COR-L47 (cell line): ENCODE data around the gene ABCA6.
"Not testable (repeated sequence)": the region's sequence is repeated elsewhere in the genome, so short reads cannot be mapped to it uniquely, and the experiment has no call there.

Experiments
- DNase-seq: peaks from one replicate; lab custom pipeline; 2025; lab: John Stamatoyannopoulos, UW

Gene ABCA6, protein sequence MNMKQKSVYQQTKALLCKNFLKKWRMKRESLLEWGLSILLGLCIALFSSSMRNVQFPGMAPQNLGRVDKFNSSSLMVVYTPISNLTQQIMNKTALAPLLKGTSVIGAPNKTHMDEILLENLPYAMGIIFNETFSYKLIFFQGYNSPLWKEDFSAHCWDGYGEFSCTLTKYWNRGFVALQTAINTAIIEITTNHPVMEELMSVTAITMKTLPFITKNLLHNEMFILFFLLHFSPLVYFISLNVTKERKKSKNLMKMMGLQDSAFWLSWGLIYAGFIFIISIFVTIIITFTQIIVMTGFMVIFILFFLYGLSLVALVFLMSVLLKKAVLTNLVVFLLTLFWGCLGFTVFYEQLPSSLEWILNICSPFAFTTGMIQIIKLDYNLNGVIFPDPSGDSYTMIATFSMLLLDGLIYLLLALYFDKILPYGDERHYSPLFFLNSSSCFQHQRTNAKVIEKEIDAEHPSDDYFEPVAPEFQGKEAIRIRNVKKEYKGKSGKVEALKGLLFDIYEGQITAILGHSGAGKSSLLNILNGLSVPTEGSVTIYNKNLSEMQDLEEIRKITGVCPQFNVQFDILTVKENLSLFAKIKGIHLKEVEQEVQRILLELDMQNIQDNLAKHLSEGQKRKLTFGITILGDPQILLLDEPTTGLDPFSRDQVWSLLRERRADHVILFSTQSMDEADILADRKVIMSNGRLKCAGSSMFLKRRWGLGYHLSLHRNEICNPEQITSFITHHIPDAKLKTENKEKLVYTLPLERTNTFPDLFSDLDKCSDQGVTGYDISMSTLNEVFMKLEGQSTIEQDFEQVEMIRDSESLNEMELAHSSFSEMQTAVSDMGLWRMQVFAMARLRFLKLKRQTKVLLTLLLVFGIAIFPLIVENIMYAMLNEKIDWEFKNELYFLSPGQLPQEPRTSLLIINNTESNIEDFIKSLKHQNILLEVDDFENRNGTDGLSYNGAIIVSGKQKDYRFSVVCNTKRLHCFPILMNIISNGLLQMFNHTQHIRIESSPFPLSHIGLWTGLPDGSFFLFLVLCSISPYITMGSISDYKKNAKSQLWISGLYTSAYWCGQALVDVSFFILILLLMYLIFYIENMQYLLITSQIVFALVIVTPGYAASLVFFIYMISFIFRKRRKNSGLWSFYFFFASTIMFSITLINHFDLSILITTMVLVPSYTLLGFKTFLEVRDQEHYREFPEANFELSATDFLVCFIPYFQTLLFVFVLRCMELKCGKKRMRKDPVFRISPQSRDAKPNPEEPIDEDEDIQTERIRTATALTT (N-terminal part only)

DNA sequence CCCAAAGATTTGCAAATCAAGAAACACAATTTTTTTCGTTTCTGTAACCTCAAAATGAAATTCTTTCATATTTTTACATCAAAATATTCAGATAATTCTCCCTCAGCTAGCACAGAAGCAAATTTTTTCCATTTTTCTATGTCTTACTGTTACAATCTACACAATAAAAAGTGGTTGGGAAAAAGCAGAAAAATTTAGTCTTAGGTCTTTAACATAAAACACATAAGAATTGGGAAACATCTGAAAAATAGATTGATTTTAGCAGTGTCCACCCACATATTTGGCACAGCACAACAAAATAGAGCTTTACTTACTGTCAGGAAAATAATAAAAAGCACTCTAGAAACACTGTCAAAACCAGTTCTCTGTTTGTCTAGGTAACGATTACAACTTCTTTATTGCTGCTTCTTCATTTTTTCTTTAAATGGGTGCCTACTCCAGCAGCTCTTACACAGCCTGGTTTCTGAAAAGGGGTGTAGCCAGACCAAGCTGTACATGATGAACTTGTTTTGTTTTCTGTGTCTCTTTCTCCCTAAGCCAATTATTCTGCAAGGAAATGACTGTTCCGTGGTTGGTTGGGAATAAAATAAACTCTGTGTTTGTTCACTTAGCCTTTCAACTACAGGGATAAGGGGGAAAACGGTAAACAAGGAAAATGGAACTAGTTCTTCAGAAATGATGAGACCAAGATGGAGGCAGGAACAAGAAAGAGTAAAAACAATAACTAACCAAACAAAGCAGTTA lies at the start of gene ABCA6:
Gene ABCA6 (minus strand): TSS at position 465 of the 744 bp plus-strand sequence. CDS start 1,192 bp downstream, outside the sequence.
- no peak for DNase-seq

DNA sequence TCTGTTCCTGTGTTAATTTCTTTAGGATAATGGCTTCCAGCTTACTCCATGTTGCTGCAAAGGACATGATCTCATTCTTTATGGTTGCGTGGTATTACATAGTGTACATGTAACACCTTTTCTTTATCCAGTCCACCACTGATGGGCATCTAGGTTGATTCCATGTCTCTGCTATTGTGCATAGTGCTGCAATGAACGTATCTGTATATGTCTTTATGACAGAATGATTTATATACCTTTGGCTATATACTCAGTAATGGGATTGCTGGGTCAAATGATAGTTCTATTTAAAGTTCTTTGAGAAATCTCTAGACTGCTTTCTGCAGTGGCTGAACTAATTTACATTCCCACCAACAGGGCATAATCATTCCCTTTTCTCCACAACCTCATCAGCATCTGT lies 47.1 kb upstream of the ABCA6 start:
- no peak for DNase-seq

DNA sequence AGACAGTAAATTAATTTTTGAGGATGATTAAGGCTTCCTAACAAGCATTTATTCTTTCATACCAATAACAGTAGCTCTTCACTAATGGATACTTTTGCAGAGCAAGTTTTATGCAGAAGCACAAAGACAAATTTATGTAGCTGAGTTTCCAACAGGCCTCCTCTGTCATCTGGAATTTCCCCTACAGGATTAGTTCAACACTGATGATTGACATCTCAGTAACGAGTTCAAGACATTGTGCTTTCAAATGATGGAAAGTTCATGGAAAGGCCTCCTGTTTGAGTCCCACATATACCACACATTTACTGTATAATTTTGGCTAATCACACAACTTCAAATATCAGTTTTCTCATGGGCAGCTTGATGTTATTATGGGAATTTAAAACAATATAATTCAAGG lies 46.4 kb upstream of the ABCA6 start:
- DNase-seq, result no peak

DNA sequence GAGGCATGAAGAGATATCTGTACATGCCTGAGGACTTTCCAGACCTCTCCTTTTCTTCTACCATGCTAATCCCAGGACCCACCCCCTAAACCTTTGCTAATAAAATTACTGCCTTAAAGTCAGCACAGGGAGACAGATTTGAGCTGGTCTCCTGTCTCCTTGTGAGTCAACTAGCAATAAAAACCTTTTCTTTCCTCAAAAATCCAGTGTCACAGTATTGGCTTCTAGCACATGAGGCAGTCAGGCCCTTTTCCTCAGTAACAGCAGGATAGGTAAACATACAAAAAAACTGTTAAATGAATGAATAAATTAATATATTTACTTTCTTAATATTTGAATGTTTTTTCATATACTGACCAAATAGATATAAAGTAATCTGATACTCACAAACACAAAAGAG lies 45.6 kb upstream of the ABCA6 start:
- no peak for DNase-seq

DNA sequence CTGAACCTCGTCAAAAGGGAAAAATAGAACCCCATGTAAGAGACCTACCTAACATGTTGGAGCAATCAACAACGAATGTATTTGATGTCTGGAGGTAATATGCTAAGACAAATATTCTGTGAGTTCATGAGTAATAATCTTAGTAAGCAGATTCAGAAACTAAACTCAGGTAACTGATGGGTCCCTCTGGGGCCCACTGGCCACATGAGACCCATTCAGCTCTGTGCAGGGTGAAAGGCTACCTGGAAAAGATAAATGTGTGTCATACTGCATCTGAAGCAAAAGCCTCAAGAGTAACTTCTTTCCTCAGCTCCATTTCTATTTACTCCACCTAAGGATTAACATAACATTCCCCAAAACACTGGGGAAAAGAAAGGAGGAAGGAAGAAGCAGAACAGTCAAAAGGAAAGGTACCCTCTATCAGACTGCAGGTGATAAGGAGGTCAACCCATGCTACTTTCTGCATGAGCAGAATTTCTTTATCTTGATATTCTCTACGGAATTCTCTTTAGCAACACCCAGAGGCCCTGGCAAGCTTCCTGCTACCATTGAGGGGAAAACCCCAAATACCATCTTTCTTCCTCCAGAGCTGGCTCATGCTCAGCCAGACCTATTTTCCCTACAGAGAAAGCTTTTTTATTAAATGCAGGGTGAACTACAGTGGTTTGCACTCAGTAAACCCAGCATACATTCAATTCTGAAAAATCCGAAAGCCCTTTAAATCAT lies 37.7 kb upstream of the ABCA6 start:
- DNase-seq, result no peak

DNA sequence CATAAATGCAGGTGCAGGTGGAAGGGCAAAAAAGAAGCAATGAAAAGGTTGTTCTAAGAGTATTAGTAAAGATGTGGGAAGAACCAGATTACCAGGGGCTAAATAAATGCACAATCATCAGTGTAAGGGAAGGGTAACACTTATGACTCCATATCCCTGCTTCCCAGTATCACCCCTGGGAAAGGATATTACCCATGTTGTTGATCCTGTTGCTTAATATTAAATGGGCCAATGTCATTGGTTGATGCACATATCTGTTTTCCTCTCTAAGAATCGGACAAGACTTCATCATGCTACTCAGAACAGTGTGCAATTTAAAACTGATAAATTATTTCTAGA lies 34.7 kb upstream of the ABCA6 start:
- DNase-seq, result no peak

DNA sequence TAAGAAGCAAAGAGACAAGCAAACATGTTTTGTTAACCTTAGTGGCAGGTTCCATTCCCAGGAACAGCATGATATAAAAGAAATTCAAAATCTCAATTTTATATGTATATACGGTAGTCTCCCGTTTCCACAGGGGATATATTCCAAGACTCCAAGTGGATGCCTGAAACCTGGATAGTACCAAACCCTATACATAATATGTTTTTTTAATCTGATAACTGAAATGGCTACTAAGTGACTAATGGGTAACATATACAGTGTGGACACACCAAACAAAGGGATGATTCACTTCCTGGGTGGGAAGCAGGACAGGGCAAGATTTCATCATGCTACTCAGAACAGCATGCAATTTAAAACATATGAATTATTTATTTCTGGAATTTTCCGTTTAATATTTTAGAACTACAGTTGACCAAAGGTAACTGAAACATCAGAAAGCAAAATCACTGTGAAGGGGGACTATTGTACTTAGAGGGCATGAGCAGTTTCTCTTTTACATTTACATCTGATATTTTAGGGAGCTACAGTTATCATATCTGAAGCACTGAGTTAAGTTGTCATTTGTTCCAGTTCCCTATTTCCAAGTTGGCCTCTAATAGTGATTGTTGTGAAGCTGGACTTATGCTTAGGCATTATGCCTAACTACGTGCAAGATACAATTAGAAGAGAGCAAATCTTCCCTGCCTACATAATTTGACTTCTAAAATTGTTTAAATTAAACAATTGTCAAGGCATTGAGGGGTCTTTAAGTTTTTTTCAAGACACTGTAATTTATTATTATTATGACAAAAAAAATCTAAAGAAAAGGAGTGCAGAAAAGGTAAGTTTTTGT lies 34.1 kb upstream of the ABCA6 start:
- no peak for DNase-seq

DNA sequence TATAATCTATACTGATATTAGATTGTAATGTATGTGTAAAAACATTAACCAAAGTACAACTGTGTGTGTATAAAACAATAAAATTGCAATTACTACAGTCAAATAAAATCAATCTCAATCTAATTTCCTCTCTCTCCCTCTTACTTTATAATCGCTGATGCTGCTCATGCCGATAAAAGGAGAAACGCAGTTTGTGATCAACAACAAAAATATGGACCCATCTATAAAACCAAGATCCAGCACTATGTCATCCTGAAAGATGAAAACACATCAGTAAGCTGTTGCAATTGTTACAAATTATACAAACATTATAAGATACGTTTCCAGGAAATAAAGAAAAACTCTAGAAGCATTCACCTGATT lies 33.5 kb upstream of the ABCA6 start:
- no peak for DNase-seq

DNA sequence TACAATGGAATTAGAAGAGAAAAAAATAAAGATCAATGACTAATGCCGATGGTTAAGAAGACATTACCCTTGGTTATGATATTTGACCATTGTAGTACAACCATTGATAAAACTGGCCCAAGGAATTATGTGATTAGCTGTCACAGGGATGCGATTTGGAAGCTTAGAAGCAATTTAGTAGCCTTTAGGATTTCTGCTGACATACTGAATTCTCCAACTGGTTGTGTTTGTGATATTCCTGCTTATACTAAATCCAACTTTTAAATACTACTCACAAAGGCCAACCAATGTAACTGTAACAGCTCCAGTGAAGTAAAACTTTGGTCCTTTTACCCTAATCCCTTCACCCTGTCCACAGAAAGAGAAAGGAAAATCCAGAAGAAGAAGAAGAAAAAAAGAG lies 31.4 kb upstream of the ABCA6 start:
- no peak for DNase-seq

DNA sequence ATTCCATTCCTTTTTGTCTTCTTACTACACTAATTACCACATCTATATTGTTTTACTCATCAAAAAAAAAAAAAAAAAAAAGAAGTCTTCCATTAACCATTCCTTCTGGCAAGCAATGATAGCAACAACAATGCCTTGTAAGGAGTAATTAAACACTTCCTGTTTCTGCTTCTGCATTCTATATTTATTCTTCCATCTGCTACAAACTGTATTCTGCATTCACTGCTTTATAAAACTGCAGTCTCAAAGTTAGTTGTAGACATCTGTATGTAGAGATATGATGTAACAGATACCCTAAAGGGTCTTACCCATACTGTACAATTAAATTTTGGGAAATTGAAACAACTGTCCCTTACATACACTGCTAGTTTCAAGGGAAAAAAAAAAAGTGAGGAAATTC lies 28.7 kb upstream of the ABCA6 start:
- DNase-seq, result no peak

DNA sequence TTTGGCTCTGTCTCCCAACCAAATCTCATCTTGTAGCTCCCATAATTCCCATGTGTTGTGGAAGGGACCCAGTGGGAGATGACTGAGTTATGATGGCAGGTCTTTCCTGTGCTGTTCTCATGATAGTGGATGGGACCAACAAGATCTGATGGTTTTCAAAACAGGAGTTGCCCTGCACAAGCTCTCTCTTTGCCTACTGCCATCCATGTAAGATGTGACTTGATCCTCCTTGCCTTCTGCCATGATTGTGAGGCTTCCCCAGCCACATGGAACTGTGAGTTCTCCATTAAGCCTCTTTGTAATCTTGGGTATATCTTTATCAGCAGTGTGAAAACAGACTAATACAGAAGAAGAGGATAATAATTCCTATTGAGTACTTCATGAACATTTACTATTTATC lies 26.9 kb upstream of the ABCA6 start:
- DNase-seq, result not testable (repeated sequence)

DNA sequence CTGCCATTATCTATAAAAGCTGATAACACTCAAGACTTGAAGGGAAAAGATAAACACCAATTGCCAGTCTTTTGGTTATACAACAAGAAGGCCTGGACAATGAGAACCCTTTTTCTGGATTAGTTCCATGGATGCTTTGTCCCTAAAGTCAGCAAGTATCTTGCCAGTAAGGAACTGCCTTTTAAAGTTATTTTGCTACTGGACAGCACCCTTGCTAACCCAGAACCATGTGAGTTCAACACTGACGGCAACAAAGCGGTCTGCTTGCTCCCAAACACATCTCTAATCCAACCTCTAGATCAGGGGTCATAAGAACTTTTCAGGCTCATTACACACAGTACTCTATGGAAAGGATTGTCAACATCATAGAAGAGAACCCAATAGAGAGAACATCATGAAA lies 25.3 kb upstream of the ABCA6 start:
- DNase-seq, result no peak

DNA sequence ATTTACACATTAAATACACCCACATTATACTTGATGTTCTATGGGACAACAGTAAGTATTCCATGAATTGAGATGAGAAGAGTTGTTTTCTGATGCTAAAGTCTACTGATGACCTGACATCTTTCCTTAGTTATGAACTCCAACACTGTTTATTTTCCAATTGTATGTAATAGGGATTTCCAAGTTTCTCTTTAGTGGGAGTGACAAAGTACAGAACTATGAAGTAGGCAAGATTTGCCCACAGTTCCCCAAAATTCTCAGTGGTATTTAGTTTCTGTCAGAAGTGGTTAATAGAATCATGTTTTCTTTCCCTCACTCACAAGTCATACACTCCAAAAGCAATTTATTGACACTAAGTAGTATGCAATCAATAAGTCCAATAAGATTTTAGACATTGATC lies 22.5 kb upstream of the ABCA6 start:
- DNase-seq, result no peak

DNA sequence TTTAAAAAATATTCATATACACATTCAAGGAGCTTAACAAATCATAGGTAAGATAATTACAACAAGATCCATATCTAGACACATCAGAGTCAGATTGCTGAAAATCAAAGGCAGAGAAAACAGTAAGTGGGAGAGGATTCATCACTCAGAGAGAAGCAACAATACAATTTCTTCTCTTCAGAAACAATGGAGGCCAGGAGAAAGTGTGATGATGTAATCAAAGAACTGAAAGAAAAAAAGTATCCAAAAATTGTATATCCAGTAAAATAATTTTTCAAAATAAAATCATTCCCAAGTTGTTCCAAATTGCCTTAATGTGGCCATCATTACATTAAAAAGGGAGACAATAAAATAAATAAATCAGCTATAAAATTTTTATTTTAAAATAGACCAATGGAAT lies 17.7 kb upstream of the ABCA6 start:
- no peak for DNase-seq

DNA sequence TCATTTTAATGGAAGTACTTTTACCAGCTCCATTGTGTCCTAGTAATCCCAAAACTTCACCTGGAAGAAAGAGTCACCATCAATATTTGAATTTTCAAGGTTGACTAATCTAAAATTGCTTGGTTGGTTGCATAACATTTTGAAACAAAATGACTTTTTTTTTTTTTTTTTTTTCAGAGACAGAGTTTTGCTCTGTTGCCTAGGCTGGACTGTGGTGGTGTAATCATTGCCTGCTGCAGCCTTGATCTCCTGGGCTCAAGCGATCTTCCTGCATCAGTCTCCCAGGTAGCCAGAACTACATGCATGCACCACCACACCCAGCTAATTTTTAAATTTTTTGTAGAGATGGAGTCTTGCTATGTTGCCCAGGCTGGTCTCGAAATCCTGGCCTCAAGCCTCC lies 12.6 kb upstream of the ABCA6 start:
- DNase-seq, result no peak

DNA sequence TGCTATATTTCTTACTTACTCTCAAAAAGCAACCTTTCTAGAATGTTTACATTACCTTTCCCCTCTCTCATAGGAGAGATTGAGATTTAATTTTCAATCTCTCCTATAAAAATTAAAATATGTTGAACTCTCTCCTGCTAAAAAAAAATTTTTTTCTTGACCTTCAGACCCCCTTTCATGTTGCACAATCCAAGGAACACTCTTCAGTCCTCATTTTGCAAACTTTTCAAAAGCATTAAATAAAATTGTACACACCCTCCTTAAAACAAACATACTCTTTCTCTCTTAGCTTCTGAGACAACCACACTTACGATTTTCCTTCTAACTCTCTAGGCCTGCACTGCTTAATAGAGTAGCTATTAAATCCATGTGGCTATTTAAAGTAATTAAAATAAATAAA lies 8.6 kb upstream of the ABCA6 start:
- no peak for DNase-seq

DNA sequence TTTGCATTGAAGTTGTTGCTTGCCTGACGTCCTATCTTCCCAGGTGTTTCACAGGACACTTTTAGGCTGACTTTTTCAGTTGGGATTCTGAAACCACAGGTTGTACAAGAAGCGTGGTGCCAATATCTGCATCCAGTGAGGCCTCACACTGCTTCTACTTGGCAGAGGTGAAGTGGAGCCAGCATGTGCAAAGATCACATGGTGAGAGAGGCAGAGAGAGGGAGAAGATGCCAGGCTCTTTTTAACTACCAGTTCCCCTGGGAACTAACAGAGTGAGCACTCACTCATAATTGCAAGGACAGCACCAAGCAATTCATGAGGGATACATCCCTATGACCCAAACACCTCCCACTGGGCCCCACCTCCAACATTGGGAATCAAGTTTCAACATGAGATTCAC lies 5.8 kb upstream of the ABCA6 start:
- no peak for DNase-seq

DNA sequence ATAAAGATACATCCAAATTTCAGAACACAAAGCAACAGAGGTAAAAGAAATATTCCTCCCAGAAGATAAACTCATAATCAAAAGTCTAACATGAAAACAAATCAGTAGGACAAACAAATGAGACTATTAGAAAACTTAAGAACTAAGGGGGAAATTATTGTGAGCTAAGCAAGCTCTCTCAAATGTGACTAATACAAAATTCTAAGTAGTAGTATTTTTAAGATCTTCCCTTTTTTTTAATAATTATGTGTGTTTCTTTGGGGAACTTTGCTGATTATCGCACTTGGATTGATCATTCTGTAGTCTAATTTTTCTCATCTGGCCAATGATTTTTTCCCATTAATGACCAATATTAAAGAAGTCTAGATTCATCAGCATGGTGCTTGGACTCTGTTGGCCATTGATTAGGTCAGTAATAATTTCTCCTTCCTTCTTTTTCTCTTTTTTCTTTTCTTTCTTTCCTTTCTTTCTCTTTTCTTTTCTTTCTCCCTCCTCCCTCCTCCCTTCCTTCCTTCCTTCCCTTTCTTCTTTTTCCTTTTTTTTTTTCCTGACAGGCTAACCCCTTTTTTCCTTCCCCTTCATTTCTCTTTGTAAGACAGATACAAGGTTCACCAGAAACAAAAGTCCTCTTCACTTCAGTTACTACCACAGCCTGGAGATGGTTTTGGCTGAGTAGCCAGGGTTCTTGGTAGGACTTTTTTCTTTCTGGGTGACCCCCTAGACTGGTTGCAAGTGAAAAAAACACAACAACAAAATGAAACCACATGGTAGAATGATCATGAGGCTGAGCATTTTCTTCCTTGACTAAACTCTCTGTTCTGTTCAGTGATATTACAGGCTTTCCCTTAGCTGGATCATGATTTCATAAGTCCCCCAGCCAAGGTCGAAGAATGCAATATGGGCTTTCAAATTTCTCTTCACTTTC lies 2.9 kb upstream of the ABCA6 start:
- no peak for DNase-seq

DNA sequence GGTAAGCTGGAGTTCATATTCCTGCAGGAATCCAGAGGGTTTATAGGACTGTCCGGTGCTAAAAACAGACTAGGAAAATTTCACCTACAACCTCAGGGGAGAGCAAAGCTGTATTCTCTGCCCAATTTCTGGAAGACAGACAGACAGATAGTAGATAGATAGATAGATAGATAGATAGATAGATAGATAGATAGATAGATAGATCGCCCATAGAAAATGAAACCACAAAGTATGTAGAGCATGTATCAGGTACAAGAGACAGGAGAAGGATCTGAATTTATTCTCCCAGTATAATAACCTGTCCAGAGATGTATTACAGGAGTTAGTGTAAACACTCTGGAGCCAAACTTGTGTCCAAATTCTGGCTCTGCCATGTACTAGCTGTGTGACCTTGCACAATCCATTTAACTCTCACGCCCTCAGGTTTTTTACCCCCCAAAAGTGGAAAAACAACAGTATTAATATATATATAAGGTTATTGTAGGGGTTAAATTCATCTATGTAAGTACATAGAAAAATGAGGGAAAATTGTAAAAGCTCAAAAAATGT lies 2.1 kb upstream of the ABCA6 start:
- no peak for DNase-seq
